ENCODE results near the gene MFAP3.

The MFAP3 gene

GRCh38 chr5:154095904-154096303, 57.1 kb downstream of the MFAP3 start:
- peak; percentile 53 for DNase-seq

GRCh38 chr5:154097031-154097430, 58.3 kb downstream of the MFAP3 start:
- no peak for DNase-seq

- no peak for DNase-seq
Observed at GRCh38 chr5:154098465-154098864, 59.7 kb downstream of the MFAP3 start.

GRCh38 chr5:154101184-154101583, 62.4 kb downstream of the MFAP3 start:
- DNase-seq: no peak

GRCh38 chr5:154103233-154103632, 64.5 kb downstream of the MFAP3 start:
- DNase-seq: no peak
